ENCODE data around the gene AP1B1.

The AP1B1 gene

GRCh38 chr22:29330753-29331152, 57.6 kb downstream of the AP1B1 start:
- Mint-ChIP-seq H3K4me1 (peaks cover 27% of the 10 kb centered on the region), H3K27me3 (ENCODE audit: low read depth) (no peaks in the 10 kb centered on the region), H3K27ac (peak overlapping the region; percentile 61 to 73 (median 63)), H3K4me3 (no peak overlapping the region), H3K36me3 (ENCODE audit: low read depth) (peaks cover 12% of the 10 kb centered on the region), H3K9me3 (no peaks in the 10 kb centered on the region)
- TF ChIP-seq CTCF (IDR thresholded peaks at IDR 0.05; ENCODE audit: unreplicated experiment in 3 of 3): no peak

- peaks cover 8% of the 10 kb centered on the region for H3K36me3 Mint-ChIP-seq (ENCODE audit: low read depth)
- no peak overlapping the region for H3K4me3 Mint-ChIP-seq
- H3K27me3 Mint-ChIP-seq (ENCODE audit: low read depth): no peaks in the 10 kb centered on the region
- peak overlapping the region; percentile 61 to 73 (median 63) for H3K27ac Mint-ChIP-seq
- peaks cover 27% of the 10 kb centered on the region for H3K4me1 Mint-ChIP-seq
- no peak for TF ChIP-seq CTCF (IDR thresholded peaks at IDR 0.05; ENCODE audit: unreplicated experiment in 3 of 3)
- H3K9me3 Mint-ChIP-seq: no peaks in the 10 kb centered on the region
Measured at GRCh38 chr22:29330291-29330690, 58.1 kb downstream of the AP1B1 start.

- no peak for TF ChIP-seq CTCF (IDR thresholded peaks at IDR 0.05; ENCODE audit: unreplicated experiment in 3 of 3)
- no peaks in the 10 kb centered on the region for H3K9me3 Mint-ChIP-seq
- H3K4me3 Mint-ChIP-seq: no peak overlapping the region
- no peaks in the 10 kb centered on the region for H3K27me3 Mint-ChIP-seq (ENCODE audit: low read depth)
- peaks cover 27% of the 10 kb centered on the region for H3K4me1 Mint-ChIP-seq
- H3K27ac Mint-ChIP-seq: peak overlapping the region in 2 of 3 experiments; percentile 36 to 51
- peaks cover 8% of the 10 kb centered on the region for H3K36me3 Mint-ChIP-seq (ENCODE audit: low read depth)
Measured at GRCh38 chr22:29329581-29329980, 58.8 kb downstream of the AP1B1 start.

- Mint-ChIP-seq H3K27ac (peak overlapping the region in 2 of 3 experiments; percentile 36 to 51), H3K36me3 (ENCODE audit: low read depth) (peaks cover 5% of the 10 kb centered on the region), H3K9me3 (no peaks in the 10 kb centered on the region), H3K27me3 (ENCODE audit: low read depth) (peaks cover 3% of the 10 kb centered on the region), H3K4me3 (no peak overlapping the region), H3K4me1 (peaks cover 27% of the 10 kb centered on the region)
- TF ChIP-seq CTCF (IDR thresholded peaks at IDR 0.05; ENCODE audit: unreplicated experiment in 3 of 3): no peak
Measured at GRCh38 chr22:29328566-29329500, 59.5 kb downstream of the AP1B1 start.

GRCh38 chr22:29328055-29328454, 60.3 kb downstream of the AP1B1 start:
- H3K9me3 Mint-ChIP-seq: no peaks in the 10 kb centered on the region
- no peak for TF ChIP-seq CTCF (IDR thresholded peaks at IDR 0.05; ENCODE audit: unreplicated experiment in 3 of 3)
- no peak overlapping the region for H3K4me3 Mint-ChIP-seq
- H3K27ac Mint-ChIP-seq: peak overlapping the region in 2 of 3 experiments; percentile 51 to 66
- H3K27me3 Mint-ChIP-seq (ENCODE audit: low read depth): peaks cover 3% of the 10 kb centered on the region
- no peaks in the 10 kb centered on the region for H3K36me3 Mint-ChIP-seq (ENCODE audit: low read depth)
- peaks cover 27% of the 10 kb centered on the region for H3K4me1 Mint-ChIP-seq

All from nephron (organoid).